GM12801 (cell line): Measurements from ENCODE around the gene ZNF280A.

ENCODE experiments used
- CTCF ChIP-seq: IDR thresholded peaks from one replicate; pipeline ENCODE4 v1.5.1; 2011; ENCODE audit warnings: control low read depth; ENCODE audit not compliant: insufficient read length; ENCODE audit errors: extremely low read depth

ZNF280A gene

GRCh38 chr22:22548910-22549309 is 28.8 kb upstream of the ZNF280A start:
- TF ChIP-seq CTCF: no peak

DNA sequence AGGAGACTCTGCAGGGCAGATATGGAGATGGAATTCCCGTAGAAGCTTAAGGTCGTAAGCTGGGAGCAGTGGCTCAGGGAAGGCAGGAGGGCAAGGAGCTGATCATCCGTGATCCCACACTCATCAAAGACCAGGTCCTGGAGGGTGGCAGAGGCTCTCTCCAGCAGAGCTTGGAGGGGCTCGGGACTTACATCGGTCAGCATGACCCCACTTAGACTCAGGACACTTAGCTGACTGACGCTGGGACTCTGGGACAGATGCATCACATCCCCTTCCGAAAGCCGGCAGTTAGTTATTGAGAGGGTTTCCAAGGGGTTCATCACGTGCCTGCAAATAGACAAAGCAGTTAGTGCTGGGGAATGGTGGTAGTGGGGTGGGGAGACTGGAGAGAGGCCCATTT is 28.2 kb upstream of the ZNF280A start:
- no peak for TF ChIP-seq CTCF

GRCh38 chr22:22547692-22548300 is 27.7 kb upstream of the ZNF280A start:
- no peak for TF ChIP-seq CTCF

DNA sequence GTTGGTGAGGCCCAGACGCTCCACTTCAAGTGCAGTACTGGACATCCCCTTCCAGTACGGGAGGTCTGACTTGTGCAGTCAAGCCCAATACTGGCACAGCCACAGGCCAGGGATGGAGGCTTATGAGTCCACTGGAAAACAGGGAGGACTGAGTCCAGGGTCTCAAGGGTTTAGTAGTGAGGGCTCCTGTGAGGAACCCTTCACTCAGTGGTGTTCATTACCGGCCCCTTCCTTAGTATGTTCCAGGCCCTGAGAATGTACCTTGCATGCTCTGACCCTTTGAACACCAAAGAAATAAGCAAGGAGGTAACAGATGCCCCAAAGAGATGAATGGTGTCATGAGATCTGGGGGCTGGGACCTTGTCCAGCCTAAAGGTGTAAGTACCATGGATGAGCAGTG is 27.2 kb upstream of the ZNF280A start:
- TF ChIP-seq CTCF: no peak

DNA sequence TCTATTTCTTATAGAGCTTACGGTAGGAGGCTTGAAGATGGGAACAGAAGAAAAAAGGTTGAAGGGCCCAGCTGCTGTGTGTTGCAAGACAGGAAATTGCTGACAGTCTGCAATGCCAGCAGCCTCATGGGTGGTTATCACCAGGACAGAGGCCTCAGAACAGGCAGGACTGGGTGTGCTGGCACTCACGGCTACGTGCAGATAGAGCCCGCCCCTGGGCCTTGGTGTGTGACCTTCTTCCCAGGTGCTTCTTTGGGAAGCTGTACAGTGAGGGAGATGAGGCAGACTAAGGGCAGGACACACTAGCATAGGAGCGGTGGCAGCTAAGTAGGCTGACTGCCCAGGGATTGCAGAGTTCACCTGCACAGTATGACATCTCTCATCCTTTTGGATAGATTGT is 26.4 kb upstream of the ZNF280A start:
- TF ChIP-seq CTCF: no peak

GRCh38 chr22:22545084-22545483 is 25.0 kb upstream of the ZNF280A start:
- TF ChIP-seq CTCF: no peak

GRCh38 chr22:22538226-22538989 is 18.3 kb upstream of the ZNF280A start:
- TF ChIP-seq CTCF: no peak
